ENCODE measurements around the gene EDAR. TPM values are rescaled to one million over a fixed set of nuclear protein-coding genes. Genes with fewer than 3 reads are reported as not detected.

The EDAR gene
- total RNA-seq, 1 experiment from 2014 or later: not detected

GRCh38 chr2:108993095-108993937 is 4.3 kb upstream of the EDAR start:
- no peaks in the 10 kb centered on the region for H4K20me1 ChIP-seq (ENCODE audit: insufficient read depth, low read depth, low read length)
- no peak overlapping the region for H3K9ac ChIP-seq (ENCODE audit: low read length)

GRCh38 chr2:108988076-108988795 is 784 bp downstream of the EDAR start:
- Histone ChIP-seq H3K36me3 (ENCODE audit: insufficient read depth, low read length) (no peaks in the 10 kb centered on the region), H3K27ac (ENCODE audit: low read length) (no peak overlapping the region), H3K27me3 (ENCODE audit: low read length) (no peaks in the 10 kb centered on the region), H3K9me2 (replicated peaks; ENCODE audit: insufficient read depth, low read length) (no peaks in the 10 kb centered on the region), H3K4me2 (ENCODE audit: low read depth, low read length, poor library complexity, severe bottlenecking) (no peak overlapping the region), H2AFZ (ENCODE audit: low read length) (no peak overlapping the region), H4K20me1 (ENCODE audit: insufficient read depth, low read depth, low read length) (no peaks in the 10 kb centered on the region), H3K79me2 (ENCODE audit: low read length) (no peaks in the 10 kb centered on the region), H3K4me1 (ENCODE audit: low read length) (no peaks in the 10 kb centered on the region), H3K4me3 (ENCODE audit: low read length) (no peak overlapping the region), H3K9ac (ENCODE audit: low read length) (no peak overlapping the region), H3K9me3 (ENCODE audit: low read length) (no peaks in the 10 kb centered on the region)
- DNase-seq: no peak

More at GRCh38 chr2:108993095-108993937, 4.3 kb upstream of the EDAR start:
- Histone ChIP-seq H3K9me2 (replicated peaks; ENCODE audit: insufficient read depth, low read length) (no peaks in the 10 kb centered on the region), H3K4me3 (ENCODE audit: low read length) (no peak overlapping the region), H2AFZ (ENCODE audit: low read length) (no peak overlapping the region), H3K27me3 (ENCODE audit: low read length) (no peaks in the 10 kb centered on the region), H3K79me2 (ENCODE audit: low read length) (no peaks in the 10 kb centered on the region), H3K27ac (ENCODE audit: low read length) (no peak overlapping the region), H3K4me1 (ENCODE audit: low read length) (no peaks in the 10 kb centered on the region), H3K4me2 (ENCODE audit: low read depth, low read length, poor library complexity, severe bottlenecking) (no peak overlapping the region), H3K9me3 (ENCODE audit: low read length) (no peaks in the 10 kb centered on the region), H3K36me3 (ENCODE audit: insufficient read depth, low read length) (no peaks in the 10 kb centered on the region)
- no peak for DNase-seq

- Histone ChIP-seq H3K4me1 (ENCODE audit: low read length) (no peaks in the 10 kb centered on the region), H3K27ac (ENCODE audit: low read length) (no peak overlapping the region), H3K9me3 (ENCODE audit: low read length) (no peaks in the 10 kb centered on the region), H2AFZ (ENCODE audit: low read length) (no peak overlapping the region), H3K4me3 (ENCODE audit: low read length) (no peak overlapping the region), H3K9me2 (replicated peaks; ENCODE audit: insufficient read depth, low read length) (no peaks in the 10 kb centered on the region), H3K79me2 (ENCODE audit: low read length) (no peaks in the 10 kb centered on the region), H3K9ac (ENCODE audit: low read length) (no peak overlapping the region), H3K36me3 (ENCODE audit: insufficient read depth, low read length) (no peaks in the 10 kb centered on the region), H3K27me3 (ENCODE audit: low read length) (no peaks in the 10 kb centered on the region), H3K4me2 (ENCODE audit: low read depth, low read length, poor library complexity, severe bottlenecking) (no peak overlapping the region), H4K20me1 (ENCODE audit: insufficient read depth, low read depth, low read length) (no peaks in the 10 kb centered on the region)
- DNase-seq: no peak
Observed at GRCh38 chr2:108986916-108987510, 2.0 kb downstream of the EDAR start.

- no peaks in the 10 kb centered on the region for H3K4me1 ChIP-seq (ENCODE audit: low read length)
- no peak overlapping the region for H3K4me2 ChIP-seq (ENCODE audit: low read depth, low read length, poor library complexity, severe bottlenecking)
- no peak overlapping the region for H2AFZ ChIP-seq (ENCODE audit: low read length)
- H3K9me2 ChIP-seq (replicated peaks; ENCODE audit: insufficient read depth, low read length): no peaks in the 10 kb centered on the region
- H3K27ac ChIP-seq (ENCODE audit: low read length): no peak overlapping the region
- no peak overlapping the region for H3K9ac ChIP-seq (ENCODE audit: low read length)
- H3K4me3 ChIP-seq (ENCODE audit: low read length): no peak overlapping the region
- no peaks in the 10 kb centered on the region for H3K36me3 ChIP-seq (ENCODE audit: insufficient read depth, low read length)
- H3K27me3 ChIP-seq (ENCODE audit: low read length): no peaks in the 10 kb centered on the region
- DNase-seq: no peak
- no peaks in the 10 kb centered on the region for H4K20me1 ChIP-seq (ENCODE audit: insufficient read depth, low read depth, low read length)
- no peaks in the 10 kb centered on the region for H3K9me3 ChIP-seq (ENCODE audit: low read length)
- H3K79me2 ChIP-seq (ENCODE audit: low read length): no peaks in the 10 kb centered on the region
Observed at GRCh38 chr2:108983610-108984009, 5.4 kb downstream of the EDAR start.

- Histone ChIP-seq H3K9me3 (ENCODE audit: low read length) (no peaks in the 10 kb centered on the region), H3K36me3 (ENCODE audit: insufficient read depth, low read length) (no peaks in the 10 kb centered on the region), H3K79me2 (ENCODE audit: low read length) (no peaks in the 10 kb centered on the region), H3K4me1 (ENCODE audit: low read length) (no peaks in the 10 kb centered on the region), H3K27ac (ENCODE audit: low read length) (no peak overlapping the region), H3K4me2 (ENCODE audit: low read depth, low read length, poor library complexity, severe bottlenecking) (no peak overlapping the region), H3K4me3 (ENCODE audit: low read length) (no peak overlapping the region), H3K9ac (ENCODE audit: low read length) (no peak overlapping the region), H4K20me1 (ENCODE audit: insufficient read depth, low read depth, low read length) (no peaks in the 10 kb centered on the region), H3K9me2 (replicated peaks; ENCODE audit: insufficient read depth, low read length) (no peaks in the 10 kb centered on the region), H3K27me3 (ENCODE audit: low read length) (no peaks in the 10 kb centered on the region), H2AFZ (ENCODE audit: low read length) (no peak overlapping the region)
- no peak for DNase-seq
Observed at GRCh38 chr2:108983061-108983460, 6.0 kb downstream of the EDAR start.

- H3K27me3 ChIP-seq (ENCODE audit: low read length): no peaks in the 10 kb centered on the region
- no peaks in the 10 kb centered on the region for H3K9me2 ChIP-seq (replicated peaks; ENCODE audit: insufficient read depth, low read length)
- H3K4me3 ChIP-seq (ENCODE audit: low read length): no peak overlapping the region
- no peaks in the 10 kb centered on the region for H3K36me3 ChIP-seq (ENCODE audit: insufficient read depth, low read length)
- no peaks in the 10 kb centered on the region for H3K9me3 ChIP-seq (ENCODE audit: low read length)
- no peaks in the 10 kb centered on the region for H3K79me2 ChIP-seq (ENCODE audit: low read length)
- no peaks in the 10 kb centered on the region for H3K4me1 ChIP-seq (ENCODE audit: low read length)
- H3K4me2 ChIP-seq (ENCODE audit: low read depth, low read length, poor library complexity, severe bottlenecking): no peak overlapping the region
- no peak for DNase-seq
- no peak overlapping the region for H3K9ac ChIP-seq (ENCODE audit: low read length)
- H2AFZ ChIP-seq (ENCODE audit: low read length): no peak overlapping the region
- no peaks in the 10 kb centered on the region for H4K20me1 ChIP-seq (ENCODE audit: insufficient read depth, low read depth, low read length)
- no peak overlapping the region for H3K27ac ChIP-seq (ENCODE audit: low read length)
Observed at GRCh38 chr2:108982259-108982679, 6.8 kb downstream of the EDAR start.

GRCh38 chr2:108981846-108982245 is 7.2 kb downstream of the EDAR start:
- no peak overlapping the region for H3K4me2 ChIP-seq (ENCODE audit: low read depth, low read length, poor library complexity, severe bottlenecking)
- H4K20me1 ChIP-seq (ENCODE audit: insufficient read depth, low read depth, low read length): no peaks in the 10 kb centered on the region
- H3K4me1 ChIP-seq (ENCODE audit: low read length): no peaks in the 10 kb centered on the region
- no peaks in the 10 kb centered on the region for H3K27me3 ChIP-seq (ENCODE audit: low read length)
- H3K9me3 ChIP-seq (ENCODE audit: low read length): no peaks in the 10 kb centered on the region
- no peak for DNase-seq
- H2AFZ ChIP-seq (ENCODE audit: low read length): no peak overlapping the region
- no peaks in the 10 kb centered on the region for H3K79me2 ChIP-seq (ENCODE audit: low read length)
- no peaks in the 10 kb centered on the region for H3K36me3 ChIP-seq (ENCODE audit: insufficient read depth, low read length)
- H3K27ac ChIP-seq (ENCODE audit: low read length): no peak overlapping the region
- no peak overlapping the region for H3K4me3 ChIP-seq (ENCODE audit: low read length)
- H3K9ac ChIP-seq (ENCODE audit: low read length): no peak overlapping the region
- H3K9me2 ChIP-seq (replicated peaks; ENCODE audit: insufficient read depth, low read length): no peaks in the 10 kb centered on the region

GRCh38 chr2:108980076-108980475 is 8.9 kb downstream of the EDAR start:
- Histone ChIP-seq H3K9ac (ENCODE audit: low read length) (no peak overlapping the region), H3K79me2 (ENCODE audit: low read length) (no peaks in the 10 kb centered on the region), H3K4me1 (ENCODE audit: low read length) (no peaks in the 10 kb centered on the region), H2AFZ (ENCODE audit: low read length) (no peak overlapping the region), H3K9me3 (ENCODE audit: low read length) (no peaks in the 10 kb centered on the region), H4K20me1 (ENCODE audit: insufficient read depth, low read depth, low read length) (no peaks in the 10 kb centered on the region), H3K9me2 (replicated peaks; ENCODE audit: insufficient read depth, low read length) (no peaks in the 10 kb centered on the region), H3K4me2 (ENCODE audit: low read depth, low read length, poor library complexity, severe bottlenecking) (no peak overlapping the region), H3K4me3 (ENCODE audit: low read length) (no peak overlapping the region), H3K27ac (ENCODE audit: low read length) (no peak overlapping the region), H3K27me3 (ENCODE audit: low read length) (no peaks in the 10 kb centered on the region), H3K36me3 (ENCODE audit: insufficient read depth, low read length) (no peaks in the 10 kb centered on the region)
- DNase-seq: no peak

All from Karpas-422 (cell line).